ENCODE results near the gene PPFIA3. TPM values are rescaled to one million over a fixed set of nuclear protein-coding genes. Genes with fewer than 3 reads are reported as not detected.
A peak's percentile ranks its signal among the peaks of the same experiment; 100 is the strongest.

Gene PPFIA3
- total RNA-seq, 1 experiment from 2014 or later = 8.3 TPM

DNA sequence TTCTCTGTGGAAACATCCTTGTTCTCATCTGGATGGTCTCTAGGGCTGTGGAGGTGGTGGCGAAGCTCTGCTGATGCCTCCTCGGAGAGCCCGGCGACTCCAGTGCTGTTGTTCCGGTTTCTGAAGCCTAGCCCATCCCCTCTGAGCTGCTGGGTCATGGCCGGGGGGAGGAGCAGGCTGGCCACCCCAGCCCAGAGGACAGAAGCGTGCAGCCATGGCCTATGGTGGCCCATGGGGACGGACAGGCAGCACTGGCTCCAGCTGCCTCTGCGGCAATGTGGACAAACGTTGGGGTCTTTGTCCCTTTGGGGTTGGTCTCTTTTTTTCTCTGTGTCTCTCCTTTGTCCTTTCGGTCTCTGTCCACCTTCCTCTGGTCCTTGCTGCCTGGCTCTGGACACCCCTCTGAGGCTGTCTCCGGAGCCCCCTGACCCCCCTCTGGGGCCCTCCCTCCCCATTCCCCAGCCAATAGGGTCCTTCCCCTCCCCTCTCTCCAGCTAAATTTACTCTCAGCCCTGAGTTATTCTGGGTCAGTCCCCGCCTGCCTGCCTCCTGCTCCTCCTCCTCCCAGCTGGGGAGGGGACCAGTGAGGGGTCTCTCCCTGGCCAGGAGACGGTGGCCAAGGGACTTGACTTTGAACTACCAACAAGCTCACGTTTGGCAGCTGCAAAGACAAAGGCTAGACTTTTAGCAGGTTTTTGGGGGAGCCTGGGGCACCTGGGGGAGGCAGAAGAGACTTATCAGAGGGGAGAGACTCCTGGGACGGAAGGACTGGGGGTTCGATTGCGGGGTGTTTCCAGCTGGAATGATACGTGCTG, 35.9 kb downstream of the PPFIA3 start, which contains the start of gene HRC:
Gene HRC, minus strand, starts transcription at position 392 of the 815 bp plus-strand sequence. Its CDS starts 159 bp downstream, at position 233.
- TF ChIP-seq EZH2 (IDR thresholded peaks at IDR 0.05; ENCODE audit: low read depth) = no peak
- TF ChIP-seq, protein P1, sequence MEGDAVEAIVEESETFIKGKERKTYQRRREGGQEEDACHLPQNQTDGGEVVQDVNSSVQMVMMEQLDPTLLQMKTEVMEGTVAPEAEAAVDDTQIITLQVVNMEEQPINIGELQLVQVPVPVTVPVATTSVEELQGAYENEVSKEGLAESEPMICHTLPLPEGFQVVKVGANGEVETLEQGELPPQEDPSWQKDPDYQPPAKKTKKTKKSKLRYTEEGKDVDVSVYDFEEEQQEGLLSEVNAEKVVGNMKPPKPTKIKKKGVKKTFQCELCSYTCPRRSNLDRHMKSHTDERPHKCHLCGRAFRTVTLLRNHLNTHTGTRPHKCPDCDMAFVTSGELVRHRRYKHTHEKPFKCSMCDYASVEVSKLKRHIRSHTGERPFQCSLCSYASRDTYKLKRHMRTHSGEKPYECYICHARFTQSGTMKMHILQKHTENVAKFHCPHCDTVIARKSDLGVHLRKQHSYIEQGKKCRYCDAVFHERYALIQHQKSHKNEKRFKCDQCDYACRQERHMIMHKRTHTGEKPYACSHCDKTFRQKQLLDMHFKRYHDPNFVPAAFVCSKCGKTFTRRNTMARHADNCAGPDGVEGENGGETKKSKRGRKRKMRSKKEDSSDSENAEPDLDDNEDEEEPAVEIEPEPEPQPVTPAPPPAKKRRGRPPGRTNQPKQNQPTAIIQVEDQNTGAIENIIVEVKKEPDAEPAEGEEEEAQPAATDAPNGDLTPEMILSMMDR (conservative IDR thresholded peaks at IDR 0.05) = no peak
- ChIA-PET CTCF (no interaction called here), POLR2A (ENCODE audit: unreplicated experiment) (no interaction called here)
- Histone ChIP-seq H2AFZ (no peak within 1 kb of the TSS), H3K36me3 (ENCODE audit: low read depth) (no peaks in the 10 kb centered on the region), H4K20me1 (ENCODE audit: insufficient read depth) (no peaks in the 10 kb centered on the region; the same call in 1 of the 2 replicates), H3K27ac (no peak within 1 kb of the TSS), H3K9me2 (ENCODE audit: insufficient read depth) (no peaks in the 10 kb centered on the region), H3K4me2 (no peak within 1 kb of the TSS), H3K4me1 (replicated peaks; ENCODE audit: insufficient read depth) (peaks cover 14% of the 10 kb centered on the region), H3K79me2 (ENCODE audit: low read depth) (no peaks in the 10 kb centered on the region), H3K27me3 (ENCODE audit: insufficient read depth, low read depth) (no peaks in the 10 kb centered on the region), H3F3A (ENCODE audit: insufficient read depth, low read depth) (peaks cover 18% of the 10 kb centered on the region; the same call in 1 of the 2 replicates), H3K4me3 (no peak within 1 kb of the TSS), H3K9me3 (ENCODE audit: insufficient read depth, low read depth) (no peaks in the 10 kb centered on the region)
- intact Hi-C loops (cut with micrococcal nuclease; ENCODE audit: unreplicated experiment) = no loop called here
- peak in 1 of 2 experiments; percentile 17 for DNase-seq
- BruUV-seq (replicated peaks) = no TSS peak

DNA sequence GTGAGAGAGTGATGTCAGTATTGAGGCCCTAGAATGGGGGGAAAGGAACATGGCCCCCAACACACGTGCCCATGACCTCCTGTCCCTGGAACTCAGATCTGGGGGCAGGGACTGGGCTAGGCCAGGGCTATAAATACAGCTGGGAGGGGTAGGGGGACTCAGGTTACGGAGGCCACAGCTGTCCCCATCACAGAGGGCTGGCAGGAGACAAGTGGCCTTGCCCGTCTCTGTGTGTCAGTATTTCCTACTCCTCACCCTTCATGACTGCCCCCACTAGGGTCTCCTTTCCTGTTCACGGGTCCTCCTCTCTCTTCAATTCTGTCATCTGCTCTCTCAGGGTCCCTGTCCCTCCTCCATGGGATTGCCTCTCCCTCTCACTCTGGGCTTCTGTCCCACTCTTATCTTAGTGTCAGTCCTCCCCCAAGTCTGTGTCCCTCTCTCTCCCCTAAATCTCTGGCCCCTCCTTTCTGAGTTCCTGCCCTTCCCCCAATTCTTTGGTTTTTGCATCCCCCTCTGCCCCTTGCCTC, 36.5 kb downstream of the PPFIA3 start:
- H3K4me2 ChIP-seq = no peak overlapping the region

More for the DNA sequence above, 36.5 kb downstream of the PPFIA3 start:
- no peaks in the 10 kb centered on the region for H3K79me2 ChIP-seq (ENCODE audit: low read depth)
- no peaks in the 10 kb centered on the region for H3K27me3 ChIP-seq (ENCODE audit: insufficient read depth, low read depth)
- no peak for DNase-seq
- TF ChIP-seq, protein P1 (conservative IDR thresholded peaks at IDR 0.05) = no peak
- no peak for TF ChIP-seq EZH2 (IDR thresholded peaks at IDR 0.05; ENCODE audit: low read depth)
- no peaks in the 10 kb centered on the region; the same call in 1 of the 2 replicates for H4K20me1 ChIP-seq (ENCODE audit: insufficient read depth)
- ChIA-PET CTCF (no interaction called here), POLR2A (ENCODE audit: unreplicated experiment) (no interaction called here)
- no peaks in the 10 kb centered on the region for H3K36me3 ChIP-seq (ENCODE audit: low read depth)
- H3K9me2 ChIP-seq (ENCODE audit: insufficient read depth) = no peaks in the 10 kb centered on the region
- H3K4me1 ChIP-seq (replicated peaks; ENCODE audit: insufficient read depth) = peaks cover 12% of the 10 kb centered on the region
- intact Hi-C loops (cut with micrococcal nuclease; ENCODE audit: unreplicated experiment) = no loop called here
- no peaks in the 10 kb centered on the region for H3K9me3 ChIP-seq (ENCODE audit: insufficient read depth, low read depth)
- H3K27ac ChIP-seq = no peak overlapping the region
- H2AFZ ChIP-seq = no peak overlapping the region
- peaks cover 22% of the 10 kb centered on the region; the same call in 1 of the 2 replicates for H3F3A ChIP-seq (ENCODE audit: insufficient read depth, low read depth)
- no peak overlapping the region for H3K4me3 ChIP-seq
- no TSS peak for BruUV-seq (replicated peaks)
